Activated T-cell treated with anti-CD3 and anti-CD28 coated beads, Interleukin-2, amount 50 U/mL, for 72 hours (primary cell): ENCODE data around the gene CEP131. TPM values are rescaled to one million over a fixed set of nuclear protein-coding genes. Genes with fewer than 3 reads are reported as not detected.

Source experiments
- total RNA-seq, 2 donors: library from RNA; stranded (reverse); gene quantifications; one replicate each; pipeline ENCODE4 v1.2.3, GENCODE V29; 2022

The CEP131 gene
- total RNA-seq, 2 donors from 2014 or later = 8.1 to 11.4 TPM

Other genes starting within 250 kb of the CEP131 start
- gene CHMP6, start 231.1 kb downstream of the CEP131 start, total RNA-seq = 10 to 100 TPM; 11.2 to 12.2 TPM
- gene BAIAP2, start 187.8 kb downstream of the CEP131 start, total RNA-seq = 1 to 10 TPM; 8.7 TPM
- gene PVALEF, start 57.5 kb downstream of the CEP131 start, total RNA-seq = not detected
- gene AATK, start 56.7 kb downstream of the CEP131 start, total RNA-seq = under 1 TPM; 0.48 to 0.81 TPM
- gene TEPSIN, start 16.1 kb upstream of the CEP131 start, total RNA-seq = 10 to 100 TPM; 39.1 to 55.0 TPM
- 10 to 100 TPM; 37.4 to 48.8 TPM for gene NDUFAF8, start 16.4 kb upstream of the CEP131 start, total RNA-seq
- gene SLC38A10, start 72.3 kb upstream of the CEP131 start, total RNA-seq = 10 to 100 TPM; 49.8 to 63.6 TPM
- gene BAHCC1, start 172.5 kb upstream of the CEP131 start, total RNA-seq = under 1 TPM; 0.02 to 0.14 TPM